Mesenchymal stem cell (in vitro differentiated cells and primary cell): ENCODE results near the gene LRRK2.

Experiments
- DNase-seq: peaks from one replicate; pipeline ENCODE4 v3.0.0-alpha.2; 2013
- H2AFZ ChIP-seq: one replicate; pipeline ENCODE4 v1.6.1; 2013; ENCODE audit warnings: low read depth, mild to moderate bottlenecking, control low read depth, inconsistent platforms, low read length, moderate library complexity
- H2AK5ac ChIP-seq: 2 replicates; pipeline ENCODE4 v1.6.1; 2013; ENCODE audit warnings: low read length, moderate library complexity, mild to moderate bottlenecking, inconsistent platforms; ENCODE audit not compliant: severe bottlenecking
- H2BK120ac ChIP-seq: one replicate; pipeline ENCODE4 v1.6.1; 2013; ENCODE audit warnings: low read depth, mild to moderate bottlenecking, inconsistent platforms, low read length, moderate library complexity
- H2BK12ac ChIP-seq, 2 experiments: one replicate each; pipeline ENCODE4 v1.6.1; 2013; ENCODE audit warnings: inconsistent platforms in 2 of 2, low read length in 2 of 2, mild to moderate bottlenecking in 2 of 2, moderate library complexity in 2 of 2, control low read depth in 1 of 2
- H2BK15ac ChIP-seq: one replicate; pipeline ENCODE4 v1.6.1; 2013; ENCODE audit warnings: mild to moderate bottlenecking, low read depth, inconsistent platforms; ENCODE audit not compliant: poor library complexity, severe bottlenecking
- H2BK5ac ChIP-seq: 2 replicates; pipeline ENCODE4 v1.6.1; 2013; ENCODE audit warnings: low read depth, mild to moderate bottlenecking, low read length, control low read depth, inconsistent platforms; ENCODE audit not compliant: poor library complexity, severe bottlenecking
- H3K14ac ChIP-seq, 2 experiments: one replicate each; pipeline ENCODE4 v1.6.1; 2013; ENCODE audit warnings: inconsistent platforms in 2 of 2, low read length in 2 of 2, control low read depth in 1 of 2, mild to moderate bottlenecking in 1 of 2, moderate library complexity in 1 of 2
- H3K18ac ChIP-seq, 2 experiments: one replicate each; pipeline ENCODE4 v1.6.1; 2013; ENCODE audit warnings: inconsistent platforms in 2 of 2, low read length in 2 of 2, control low read depth in 1 of 2, low read depth in 1 of 2, mild to moderate bottlenecking in 1 of 2
- H3K23ac ChIP-seq, 2 experiments: one replicate each; pipeline ENCODE4 v1.6.1; 2013; ENCODE audit warnings: inconsistent platforms in 2 of 2, low read length in 2 of 2, mild to moderate bottlenecking in 2 of 2, moderate library complexity in 2 of 2, control low read depth in 1 of 2
- H3K27ac ChIP-seq: 2 replicates; pipeline ENCODE4 v1.5.1; 2013; ENCODE audit warnings: mild to moderate bottlenecking, moderate library complexity, low read length, control low read depth, inconsistent platforms; ENCODE audit not compliant: poor library complexity, severe bottlenecking
- H3K27me3 ChIP-seq, 2 experiments: 2 replicates each; pipeline versions ENCODE4 v1.6.1 to v1.7.0; 2013; ENCODE audit warnings: low read length in 2 of 2, mild to moderate bottlenecking in 2 of 2, moderate library complexity in 2 of 2, control low read depth in 1 of 2, inconsistent platforms in 1 of 2; ENCODE audit not compliant: control insufficient read depth in 1 of 2, insufficient read depth in 1 of 2
- H3K36me3 ChIP-seq, 2 experiments: 2 replicates each; pipeline versions ENCODE4 v1.6.1 to v1.7.0; 2013; ENCODE audit warnings: low read length in 2 of 2, control low read depth in 1 of 2, inconsistent platforms in 1 of 2, low read depth in 1 of 2, mild to moderate bottlenecking in 1 of 2; ENCODE audit not compliant: insufficient read depth in 2 of 2, control insufficient read depth in 1 of 2
- H3K4ac ChIP-seq, 2 experiments: one replicate each; pipeline ENCODE4 v1.6.1; 2013; ENCODE audit warnings: inconsistent platforms in 2 of 2, low read length in 2 of 2, mild to moderate bottlenecking in 2 of 2, moderate library complexity in 2 of 2, control low read depth in 1 of 2, low read depth in 1 of 2
- H3K4me1 ChIP-seq: 2 replicates; pipeline ENCODE4 v1.6.1; 2013; ENCODE audit warnings: low read depth, low read length, control low read depth; ENCODE audit not compliant: control insufficient read depth, insufficient read depth
- H3K4me2 ChIP-seq: 2 replicates; pipeline ENCODE4 v1.6.1; 2013; ENCODE audit warnings: low read length, mild to moderate bottlenecking, inconsistent platforms; ENCODE audit not compliant: poor library complexity, severe bottlenecking
- H3K4me3 ChIP-seq, 2 experiments: 2 replicates each; pipeline versions ENCODE4 v1.5.1 to v1.7.0; 2013; ENCODE audit warnings: low read length in 2 of 2, mild to moderate bottlenecking in 2 of 2, control low read depth in 1 of 2, low read depth in 1 of 2; ENCODE audit not compliant: insufficient read depth in 1 of 2
- H3K79me1 ChIP-seq: replicated peaks from 2 replicates; pipeline ENCODE4 v1.6.1; 2013; ENCODE audit warnings: mild to moderate bottlenecking, control low read depth, low read length, inconsistent platforms; ENCODE audit not compliant: poor library complexity, severe bottlenecking
- H3K9ac ChIP-seq: 2 replicates; pipeline ENCODE4 v1.7.0; 2013; ENCODE audit warnings: mild to moderate bottlenecking, low read length, moderate library complexity
- H3K9me3 ChIP-seq: 2 replicates; pipeline ENCODE4 v1.7.0; 2013; ENCODE audit warnings: mild to moderate bottlenecking, low read length; ENCODE audit not compliant: control insufficient read depth
- H4K8ac ChIP-seq: one replicate; pipeline ENCODE4 v1.6.1; 2013; ENCODE audit warnings: inconsistent platforms, mild to moderate bottlenecking, low read length, moderate library complexity
- H4K91ac ChIP-seq: one replicate; pipeline ENCODE4 v1.6.1; 2013; ENCODE audit warnings: mild to moderate bottlenecking, low read length, inconsistent platforms
- WGBS: methylation state at CpG from one replicate; pipeline ENCODE4 v1.1.7; 2013; ENCODE audit warnings: mixed read lengths; 5-methylcytosine and 5-hydroxymethylcytosine counted together

The LRRK2 gene

DNA sequence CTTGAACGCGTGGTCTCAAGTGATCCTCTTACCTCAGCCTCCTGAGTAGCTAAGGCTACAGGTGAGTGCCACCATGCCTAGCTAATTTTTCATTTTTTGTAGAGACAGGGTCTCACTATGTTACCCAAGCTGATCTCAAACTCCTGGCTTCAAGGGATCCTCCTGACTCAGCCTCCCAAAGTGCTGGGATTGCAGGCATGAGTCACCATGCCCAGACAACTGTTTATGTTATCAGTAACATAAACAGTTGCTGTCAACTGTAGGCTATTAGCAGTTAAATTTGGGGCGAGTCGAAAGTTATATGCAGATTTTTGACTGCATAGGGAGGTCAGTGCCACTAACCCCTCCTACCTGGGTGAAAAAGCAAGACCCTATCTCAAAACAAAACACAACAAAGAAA is 26.2 kb upstream of the LRRK2 start:
- Histone ChIP-seq H3K23ac (no peak overlapping the region), H3K18ac (no peak overlapping the region), H3K36me3 (no peaks in the 10 kb centered on the region), H3K4me1 (no peaks in the 10 kb centered on the region), H2BK15ac (no peak overlapping the region), H4K91ac (no peak overlapping the region), H4K8ac (no peak overlapping the region), H3K9ac (no peak overlapping the region), H3K4me2 (no peak overlapping the region), H2AFZ (no peak overlapping the region), H3K9me3 (no peaks in the 10 kb centered on the region), H2AK5ac (no peak overlapping the region), H3K4ac (no peak overlapping the region), H3K27me3 (no peaks in the 10 kb centered on the region), H3K27ac (no peak overlapping the region), H3K4me3 (no peak overlapping the region), H2BK120ac (no peak overlapping the region), H2BK12ac (peak overlapping the region in 1 of 2 experiments; percentile 21), H2BK5ac (no peak overlapping the region), H3K14ac (no peak overlapping the region), H3K79me1 (no peaks in the 10 kb centered on the region)
- DNase-seq = peak; percentile 63
- WGBS = 100% methylated on average over 2 of the region's 4 CpGs

DNA sequence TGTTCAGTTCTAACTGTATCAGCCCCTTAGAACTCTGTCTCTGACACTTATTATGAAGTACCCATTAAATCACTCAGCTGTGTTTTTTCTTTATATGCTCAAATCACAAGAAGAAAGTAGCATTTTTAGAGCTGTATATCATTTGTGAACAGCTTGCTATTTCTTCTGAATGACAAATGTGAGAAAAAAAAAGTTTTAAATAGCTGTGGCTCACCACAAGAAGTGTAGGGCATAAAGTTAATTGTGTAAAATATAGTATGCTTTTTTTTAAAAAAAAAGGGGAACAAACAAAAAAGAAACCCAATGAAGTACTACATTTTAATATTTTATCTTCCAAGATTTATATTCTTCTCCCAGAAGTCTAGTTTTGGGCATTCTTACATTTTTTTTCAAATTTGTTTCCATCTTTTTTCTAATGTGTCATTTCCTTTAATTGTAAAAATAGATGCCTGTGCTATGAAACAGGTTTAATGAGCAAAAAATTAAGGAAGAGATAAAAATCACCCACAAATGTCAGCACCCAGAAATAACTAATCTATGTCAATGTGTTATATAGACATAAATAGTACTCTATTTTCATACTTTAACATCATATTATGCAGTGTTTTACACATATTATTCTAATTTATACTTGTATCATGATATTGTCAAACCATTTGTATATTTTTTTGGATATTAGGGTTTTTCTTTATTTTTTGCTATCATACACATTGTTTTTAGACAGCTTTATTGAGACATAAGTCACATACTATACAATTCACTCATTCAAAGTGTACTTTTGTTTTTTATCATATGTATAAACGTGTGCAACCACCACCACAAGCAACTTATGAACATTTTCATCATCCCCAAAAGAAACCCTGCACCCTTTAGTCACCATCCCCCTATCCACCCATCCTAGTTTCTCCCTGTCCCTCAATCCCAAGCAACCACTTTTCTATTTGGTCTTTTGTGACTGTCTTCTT is 22.4 kb upstream of the LRRK2 start:
- H3K4me1 ChIP-seq = no peaks in the 10 kb centered on the region
- no peak overlapping the region for H3K4ac ChIP-seq
- H2BK15ac ChIP-seq = no peak overlapping the region
- DNase-seq = peak; percentile 16
- H3K18ac ChIP-seq = no peak overlapping the region
- H3K4me2 ChIP-seq = no peak overlapping the region
- H4K8ac ChIP-seq = no peak overlapping the region
- H2BK12ac ChIP-seq = no peak overlapping the region
- H3K23ac ChIP-seq = no peak overlapping the region
- H3K9ac ChIP-seq = no peak overlapping the region
- no peaks in the 10 kb centered on the region for H3K36me3 ChIP-seq
- no peak overlapping the region for H2AK5ac ChIP-seq
- WGBS = 71% methylated on average over 1 of the region's 1 CpG
- no peaks in the 10 kb centered on the region for H3K27me3 ChIP-seq
- H2AFZ ChIP-seq = no peak overlapping the region
- H3K9me3 ChIP-seq = no peaks in the 10 kb centered on the region
- no peak overlapping the region for H2BK120ac ChIP-seq
- no peak overlapping the region for H4K91ac ChIP-seq
- no peak overlapping the region for H3K14ac ChIP-seq
- no peak overlapping the region for H2BK5ac ChIP-seq
- no peak overlapping the region for H3K4me3 ChIP-seq
- no peak overlapping the region for H3K27ac ChIP-seq
- no peaks in the 10 kb centered on the region for H3K79me1 ChIP-seq

DNA sequence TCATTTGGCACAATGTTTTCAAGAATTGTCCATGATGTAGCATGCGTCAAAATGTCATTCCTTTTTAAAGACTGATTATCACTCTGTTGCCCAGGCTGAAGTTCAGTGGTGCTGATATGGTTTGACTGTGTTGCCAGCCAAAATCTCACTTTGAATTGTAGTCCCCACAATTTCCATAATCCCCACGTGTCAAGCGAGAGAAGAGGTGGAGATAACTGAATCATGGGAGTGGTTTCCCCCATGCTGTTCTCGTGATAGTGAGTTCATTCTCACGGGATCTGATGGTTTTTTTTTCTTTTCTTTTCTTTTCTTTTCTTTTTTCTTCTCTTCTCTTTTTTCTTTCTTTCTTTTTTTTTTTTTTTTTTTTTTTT is 21.8 kb upstream of the LRRK2 start:
- no peak overlapping the region for H3K23ac ChIP-seq
- no peak overlapping the region for H3K18ac ChIP-seq
- H2BK15ac ChIP-seq = no peak overlapping the region
- no peak overlapping the region for H3K4ac ChIP-seq
- WGBS = 100% methylated on average over 1 of the region's 5 CpGs
- no peaks in the 10 kb centered on the region for H3K27me3 ChIP-seq
- no peak overlapping the region for H4K8ac ChIP-seq
- no peak overlapping the region for H3K4me2 ChIP-seq
- H3K9ac ChIP-seq = no peak overlapping the region
- no peak overlapping the region for H2BK12ac ChIP-seq
- H4K91ac ChIP-seq = no peak overlapping the region
- H3K79me1 ChIP-seq = no peaks in the 10 kb centered on the region
- H3K4me1 ChIP-seq = no peaks in the 10 kb centered on the region
- no peak overlapping the region for H2AK5ac ChIP-seq
- H2BK5ac ChIP-seq = no peak overlapping the region
- no peaks in the 10 kb centered on the region for H3K36me3 ChIP-seq
- H3K9me3 ChIP-seq = no peaks in the 10 kb centered on the region
- no peak overlapping the region for H2AFZ ChIP-seq
- H3K27ac ChIP-seq = no peak overlapping the region
- H3K14ac ChIP-seq = no peak overlapping the region
- DNase-seq = no peak
- H3K4me3 ChIP-seq = no peak overlapping the region
- H2BK120ac ChIP-seq = no peak overlapping the region

- no peak overlapping the region for H4K8ac ChIP-seq
- no peak overlapping the region for H2BK12ac ChIP-seq
- H3K4me2 ChIP-seq = no peak overlapping the region
- H2AK5ac ChIP-seq = no peak overlapping the region
- H2BK120ac ChIP-seq = no peak overlapping the region
- no peak overlapping the region for H2BK5ac ChIP-seq
- no peak overlapping the region for H3K4me3 ChIP-seq
- 97% methylated on average over 3 of the region's 3 CpGs for WGBS
- H3K9me3 ChIP-seq = no peaks in the 10 kb centered on the region
- H2BK15ac ChIP-seq = no peak overlapping the region
- H4K91ac ChIP-seq = no peak overlapping the region
- no peak overlapping the region for H3K18ac ChIP-seq
- no peak overlapping the region for H2AFZ ChIP-seq
- no peak overlapping the region for H3K23ac ChIP-seq
- H3K4ac ChIP-seq = no peak overlapping the region
- no peak overlapping the region for H3K14ac ChIP-seq
- H3K36me3 ChIP-seq = no peaks in the 10 kb centered on the region
- no peaks in the 10 kb centered on the region for H3K27me3 ChIP-seq
- no peaks in the 10 kb centered on the region for H3K79me1 ChIP-seq
- H3K9ac ChIP-seq = no peak overlapping the region
- H3K27ac ChIP-seq = no peak overlapping the region
- no peak for DNase-seq
- H3K4me1 ChIP-seq = no peaks in the 10 kb centered on the region
Observed at GRCh38 chr12:40204337-40204736, 20.5 kb upstream of the LRRK2 start.
